A673 (cell line): ENCODE data around the gene KANSL1.

ENCODE experiments used
- EZH2 ChIP-seq: fragments of 200-600 bp; sonication (generic); IDR thresholded peaks from 2 replicates; pipeline ENCODE4 v1.6.1; 2017; ENCODE audit warnings: borderline replicate concordance, low read depth, mild to moderate bottlenecking, mixed read lengths, antibody characterized with exemption, low read length; ENCODE audit not compliant: poor library complexity, severe bottlenecking
- TF ChIP-seq, protein P1 (sequence below): fragments of 300-800, 200-600 bp; sonication (generic); conservative IDR thresholded peaks from 2 replicates; pipeline ENCODE4 v1.5.1; 2017; ENCODE audit warnings: low read depth, mild to moderate bottlenecking, antibody characterized with exemption, low read length, moderate library complexity, mixed read lengths

- no peak for TF ChIP-seq EZH2
- TF ChIP-seq, protein P1, sequence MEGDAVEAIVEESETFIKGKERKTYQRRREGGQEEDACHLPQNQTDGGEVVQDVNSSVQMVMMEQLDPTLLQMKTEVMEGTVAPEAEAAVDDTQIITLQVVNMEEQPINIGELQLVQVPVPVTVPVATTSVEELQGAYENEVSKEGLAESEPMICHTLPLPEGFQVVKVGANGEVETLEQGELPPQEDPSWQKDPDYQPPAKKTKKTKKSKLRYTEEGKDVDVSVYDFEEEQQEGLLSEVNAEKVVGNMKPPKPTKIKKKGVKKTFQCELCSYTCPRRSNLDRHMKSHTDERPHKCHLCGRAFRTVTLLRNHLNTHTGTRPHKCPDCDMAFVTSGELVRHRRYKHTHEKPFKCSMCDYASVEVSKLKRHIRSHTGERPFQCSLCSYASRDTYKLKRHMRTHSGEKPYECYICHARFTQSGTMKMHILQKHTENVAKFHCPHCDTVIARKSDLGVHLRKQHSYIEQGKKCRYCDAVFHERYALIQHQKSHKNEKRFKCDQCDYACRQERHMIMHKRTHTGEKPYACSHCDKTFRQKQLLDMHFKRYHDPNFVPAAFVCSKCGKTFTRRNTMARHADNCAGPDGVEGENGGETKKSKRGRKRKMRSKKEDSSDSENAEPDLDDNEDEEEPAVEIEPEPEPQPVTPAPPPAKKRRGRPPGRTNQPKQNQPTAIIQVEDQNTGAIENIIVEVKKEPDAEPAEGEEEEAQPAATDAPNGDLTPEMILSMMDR = no peak
These were observed 26.0 kb downstream of the KANSL1 start for GRCh38 chr17:46167267-46167666.
